Type B pancreatic cell (in vitro differentiated cells): ENCODE results near the gene RHOV. TPM values are rescaled to one million over a fixed set of nuclear protein-coding genes. Genes with fewer than 3 reads are reported as not detected.

ENCODE experiments used
- DNase-seq: peaks from one replicate; pipeline ENCODE4 v3.0.0; 2021; ENCODE audit warnings: mixed read lengths; ENCODE audit not compliant: unreplicated experiment; ENCODE audit errors: extremely low spot score
- H3K27ac Mint-ChIP-seq: 2 replicates; pipeline ENCODE4 v1.8.0; 2021; ENCODE audit warnings: mild to moderate bottlenecking, mixed read lengths
- H3K27me3 Mint-ChIP-seq: 2 replicates; pipeline ENCODE4 v1.8.0; 2021; ENCODE audit warnings: mixed read lengths
- H3K36me3 Mint-ChIP-seq: 2 replicates; pipeline ENCODE4 v1.8.0; 2021; ENCODE audit warnings: mixed read lengths
- H3K4me1 Mint-ChIP-seq: one replicate; pipeline ENCODE4 v1.8.0; 2021; ENCODE audit warnings: mixed read lengths; ENCODE audit not compliant: unreplicated experiment
- H3K4me3 Mint-ChIP-seq: 2 replicates; pipeline ENCODE4 v1.8.0; 2021; ENCODE audit warnings: mild to moderate bottlenecking, mixed read lengths
- H3K9me3 Mint-ChIP-seq: 2 replicates; pipeline ENCODE4 v1.8.0; 2021; ENCODE audit warnings: mixed read lengths
- total RNA-seq: library from RNA; stranded (reverse); gene quantifications from 2 replicates; pipeline ENCODE4 v1.2.1, GENCODE V29; 2021; ENCODE audit warnings: low replicate concordance
- TF ChIP-seq, protein P1 (sequence below): fragments of 200-600 bp; sonication (generic); conservative IDR thresholded peaks from 2 replicates; pipeline ENCODE4 v1.5.0; 2021; ENCODE audit warnings: antibody characterized with exemption, mild to moderate bottlenecking

RHOV gene
- total RNA-seq, 1 donor from 2014 or later: 19.3 TPM

DNA sequence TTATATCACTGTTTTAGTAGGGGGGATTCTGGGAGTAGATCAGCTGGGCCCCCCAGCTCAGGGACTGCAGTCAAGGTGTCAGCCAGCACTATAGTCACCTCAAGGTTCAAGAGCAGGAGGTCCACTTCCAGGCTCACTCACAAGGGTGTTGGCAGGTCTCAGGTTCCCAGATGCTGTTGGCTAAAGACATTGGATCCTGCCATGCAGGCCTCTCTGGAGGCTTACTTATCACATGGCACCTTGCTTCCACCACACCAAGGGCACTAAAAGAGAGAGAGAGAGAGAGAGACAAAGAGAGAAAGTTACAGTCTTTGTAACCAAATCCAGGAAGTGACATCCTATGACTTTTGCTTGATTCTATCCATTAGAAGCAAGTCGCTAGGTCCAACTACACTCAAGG lies 38.0 kb downstream of the RHOV start:
- TF ChIP-seq, protein P1, sequence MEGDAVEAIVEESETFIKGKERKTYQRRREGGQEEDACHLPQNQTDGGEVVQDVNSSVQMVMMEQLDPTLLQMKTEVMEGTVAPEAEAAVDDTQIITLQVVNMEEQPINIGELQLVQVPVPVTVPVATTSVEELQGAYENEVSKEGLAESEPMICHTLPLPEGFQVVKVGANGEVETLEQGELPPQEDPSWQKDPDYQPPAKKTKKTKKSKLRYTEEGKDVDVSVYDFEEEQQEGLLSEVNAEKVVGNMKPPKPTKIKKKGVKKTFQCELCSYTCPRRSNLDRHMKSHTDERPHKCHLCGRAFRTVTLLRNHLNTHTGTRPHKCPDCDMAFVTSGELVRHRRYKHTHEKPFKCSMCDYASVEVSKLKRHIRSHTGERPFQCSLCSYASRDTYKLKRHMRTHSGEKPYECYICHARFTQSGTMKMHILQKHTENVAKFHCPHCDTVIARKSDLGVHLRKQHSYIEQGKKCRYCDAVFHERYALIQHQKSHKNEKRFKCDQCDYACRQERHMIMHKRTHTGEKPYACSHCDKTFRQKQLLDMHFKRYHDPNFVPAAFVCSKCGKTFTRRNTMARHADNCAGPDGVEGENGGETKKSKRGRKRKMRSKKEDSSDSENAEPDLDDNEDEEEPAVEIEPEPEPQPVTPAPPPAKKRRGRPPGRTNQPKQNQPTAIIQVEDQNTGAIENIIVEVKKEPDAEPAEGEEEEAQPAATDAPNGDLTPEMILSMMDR: no peak
- Mint-ChIP-seq H3K4me3 (no peak overlapping the region), H3K27me3 (peaks cover 5% of the 10 kb centered on the region), H3K27ac (no peak overlapping the region), H3K36me3 (peaks cover 7% of the 10 kb centered on the region), H3K4me1 (no peaks in the 10 kb centered on the region), H3K9me3 (no peaks in the 10 kb centered on the region)
- DNase-seq: no peak

DNA sequence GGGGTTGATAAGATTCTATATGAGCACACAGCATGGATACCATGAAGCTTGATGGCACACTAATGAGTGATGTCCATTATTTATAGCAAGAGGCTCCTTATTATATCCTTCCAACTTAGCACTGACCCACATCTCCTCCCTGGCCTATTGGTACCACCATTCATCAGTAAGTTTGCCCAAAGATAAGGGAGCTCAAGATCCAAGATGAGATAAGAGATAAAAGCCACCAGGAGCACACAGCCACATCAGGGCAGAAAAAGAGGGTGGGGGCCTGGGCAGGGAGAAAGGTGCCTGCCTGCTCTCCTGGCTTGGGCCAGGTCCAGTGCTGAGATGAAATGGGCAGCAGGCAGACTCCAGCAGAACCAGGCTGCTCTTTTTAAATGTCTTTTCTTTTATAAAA lies 41.1 kb downstream of the RHOV start:
- Mint-ChIP-seq H3K9me3 (no peaks in the 10 kb centered on the region), H3K27me3 (no peaks in the 10 kb centered on the region), H3K4me1 (no peaks in the 10 kb centered on the region), H3K4me3 (no peak overlapping the region), H3K27ac (no peak overlapping the region), H3K36me3 (peaks cover 7% of the 10 kb centered on the region)
- TF ChIP-seq, protein P1: no peak
- no peak for DNase-seq

DNA sequence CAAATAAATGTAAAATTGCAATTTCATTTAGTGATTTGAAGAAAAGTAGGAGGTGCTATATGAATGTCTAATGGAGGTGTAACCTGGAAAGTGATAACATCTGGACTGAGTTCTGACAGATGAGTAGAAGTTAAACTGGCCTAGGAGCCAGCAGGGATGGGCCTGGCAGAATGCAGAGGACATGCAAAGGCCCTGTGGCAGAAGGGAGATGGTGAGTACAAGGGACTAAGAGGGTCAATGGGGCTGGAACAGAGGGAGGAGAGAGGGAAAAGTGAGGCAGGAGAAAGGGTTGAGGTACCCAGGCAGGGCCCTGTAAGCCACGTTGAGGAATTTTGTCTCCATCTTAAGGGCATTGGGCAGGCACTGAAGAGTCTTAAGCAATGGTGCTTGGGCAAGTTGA lies 42.2 kb downstream of the RHOV start:
- H3K4me3 Mint-ChIP-seq: no peak overlapping the region
- no peaks in the 10 kb centered on the region for H3K9me3 Mint-ChIP-seq
- no peak for DNase-seq
- H3K27ac Mint-ChIP-seq: no peak overlapping the region
- no peaks in the 10 kb centered on the region for H3K27me3 Mint-ChIP-seq
- H3K4me1 Mint-ChIP-seq: no peaks in the 10 kb centered on the region
- H3K36me3 Mint-ChIP-seq: peaks cover 7% of the 10 kb centered on the region
- TF ChIP-seq, protein P1: no peak

DNA sequence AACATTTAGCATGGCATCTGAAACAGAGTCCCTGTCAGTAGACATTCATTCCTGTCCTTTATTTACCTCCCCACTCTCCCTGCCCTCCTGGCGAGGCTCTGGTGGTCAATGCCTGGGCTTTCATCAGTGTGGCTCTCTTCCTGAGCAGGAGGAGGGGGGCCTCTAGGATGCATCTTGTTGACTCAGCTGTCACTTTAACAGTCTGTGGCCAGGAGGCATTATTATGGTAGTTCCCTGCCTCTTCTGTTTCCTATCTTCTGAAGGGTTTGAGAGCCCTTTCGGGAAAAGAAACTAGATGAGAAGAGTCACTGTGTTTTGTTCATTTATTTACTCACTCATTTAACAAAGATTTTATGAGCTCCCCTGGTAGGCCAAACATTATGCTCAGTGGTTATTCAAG lies 43.1 kb downstream of the RHOV start:
- no peaks in the 10 kb centered on the region for H3K27me3 Mint-ChIP-seq
- peaks cover 7% of the 10 kb centered on the region for H3K36me3 Mint-ChIP-seq
- peaks cover 2% of the 10 kb centered on the region for H3K4me1 Mint-ChIP-seq
- TF ChIP-seq, protein P1: no peak
- DNase-seq: no peak
- H3K9me3 Mint-ChIP-seq: no peaks in the 10 kb centered on the region
- H3K27ac Mint-ChIP-seq: no peak overlapping the region
- H3K4me3 Mint-ChIP-seq: no peak overlapping the region

DNA sequence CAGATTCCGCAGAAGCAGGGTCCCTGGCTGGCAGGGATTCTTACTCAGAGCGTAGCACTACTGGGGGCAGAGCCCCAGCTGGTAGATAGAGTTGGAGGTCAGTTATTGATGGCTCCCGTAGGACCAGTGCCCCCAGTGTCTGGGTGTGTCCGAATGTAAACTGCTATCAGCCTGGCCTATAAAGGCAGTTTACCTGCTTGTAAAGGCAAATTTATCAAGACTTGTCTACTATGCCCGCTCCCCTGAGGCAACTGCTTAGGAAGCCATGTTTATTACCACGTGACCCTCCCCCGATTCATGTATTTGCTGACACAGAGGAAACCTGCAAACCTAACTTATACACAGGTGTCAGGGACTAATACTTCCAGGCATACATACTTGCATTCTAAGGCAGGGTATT lies 44.9 kb downstream of the RHOV start:
- H3K4me1 Mint-ChIP-seq: peaks cover 7% of the 10 kb centered on the region
- H3K36me3 Mint-ChIP-seq: peaks cover 7% of the 10 kb centered on the region
- TF ChIP-seq, protein P1: no peak
- no peak overlapping the region for H3K4me3 Mint-ChIP-seq
- H3K27ac Mint-ChIP-seq: no peak overlapping the region
- H3K27me3 Mint-ChIP-seq: no peaks in the 10 kb centered on the region
- no peaks in the 10 kb centered on the region for H3K9me3 Mint-ChIP-seq
- DNase-seq: no peak

DNA sequence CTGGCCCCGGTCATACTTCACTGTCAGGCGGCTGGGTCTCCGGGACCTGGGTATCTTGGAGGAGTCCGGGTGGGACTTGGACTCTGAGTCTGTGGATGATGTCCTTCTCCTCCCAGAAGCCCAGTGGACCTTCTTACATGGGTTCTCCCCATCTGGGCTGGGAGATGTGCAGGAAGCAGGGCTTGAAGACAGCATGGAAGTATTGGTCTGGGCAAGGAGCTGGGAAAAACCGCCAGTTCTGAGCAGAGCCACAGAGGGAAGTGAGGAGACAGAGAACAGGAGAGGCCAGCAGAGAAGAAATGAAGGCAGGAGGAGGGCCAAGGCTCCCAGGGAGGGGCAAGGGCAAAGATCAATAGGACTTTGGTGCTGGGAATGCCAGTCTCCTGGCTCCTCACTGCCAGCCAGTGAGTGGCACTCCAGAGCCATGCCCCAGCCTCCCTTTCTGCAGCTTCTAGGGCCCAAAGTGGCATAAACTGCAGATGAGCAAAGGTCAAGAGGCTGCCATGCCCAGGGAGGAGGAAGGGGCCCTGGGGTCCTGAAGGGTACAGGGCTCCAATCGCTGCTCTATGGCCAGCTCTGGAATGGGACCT lies 45.5 kb downstream of the RHOV start, which contains the start of gene PPP1R14D:
TSS of gene PPP1R14D (minus strand) at position 262 of the 590 bp plus-strand sequence. CDS start at position 195, 67 bp downstream.
- TF ChIP-seq, protein P1: no peak
- Mint-ChIP-seq H3K4me1 (peaks cover 7% of the 10 kb centered on the region), H3K36me3 (peaks cover 7% of the 10 kb centered on the region), H3K27ac (no peak within 1 kb of the TSS), H3K9me3 (no peaks in the 10 kb centered on the region), H3K4me3 (no peak within 1 kb of the TSS), H3K27me3 (no peaks in the 10 kb centered on the region)
- DNase-seq: no peak
